ENCODE results near the gene FNDC3A. TPM values are rescaled to one million over a fixed set of nuclear protein-coding genes. Genes with fewer than 3 reads are reported as not detected.
A peak's percentile ranks its signal among the peaks of the same experiment; 100 is the strongest.

Gene FNDC3A
- total RNA-seq, 2 donors from 2014 or later: 53.7 to 62.8 TPM

- Histone ChIP-seq H3K4me3 (no peak overlapping the region), H3K36me3 (replicated peaks in 1 of 2; ENCODE audit: insufficient read depth in 1 of 2, low read depth in 2 of 2) (no peaks in the 10 kb centered on the region), H3K9me3 (no peaks in the 10 kb centered on the region), H3K27ac (peak overlapping the region; percentile 3 to 88 (median 76)), H3K4me1 (peaks cover 54% of the 10 kb centered on the region), H3K27me3 (no peaks in the 10 kb centered on the region)
- intact Hi-C loops (cut with DNase I): no loop called here
- peak; percentile 84 for ATAC-seq
- WGBS, 2 donors: 4 to 6% methylated on average over 2 of the region's 2 CpGs
- TF ChIP-seq POLR2A (IDR thresholded peaks at IDR 0.05) (no peak), CTCF (IDR thresholded peaks at IDR 0.05) (no peak)
- peak in 2 of 4 donors; percentile 29 to 64 for DNase-seq
Observed at GRCh38 chr13:49098198-49098597, 122.5 kb downstream of the FNDC3A start.

- Histone ChIP-seq H3K4me1 (peaks cover 48% of the 10 kb centered on the region), H3K36me3 (replicated peaks in 1 of 2; ENCODE audit: insufficient read depth in 1 of 2, low read depth in 2 of 2) (no peaks in the 10 kb centered on the region), H3K27me3 (no peaks in the 10 kb centered on the region), H3K27ac (peak overlapping the region; percentile 22 to 88 (median 76)), H3K4me3 (no peak overlapping the region), H3K9me3 (no peaks in the 10 kb centered on the region)
- ATAC-seq (peak; percentile 67), DNase-seq (no peak)
- no peak for TF ChIP-seq POLR2A (IDR thresholded peaks at IDR 0.05)
- peak in 5 of 7 experiments; percentile 8 to 43 (median 37) for TF ChIP-seq CTCF (IDR thresholded peaks at IDR 0.05)
- intact Hi-C loops (cut with DNase I): no loop called here
Observed at GRCh38 chr13:49098771-49099512, 123.2 kb downstream of the FNDC3A start.

GRCh38 chr13:49099513-49099877 lies 123.8 kb downstream of the FNDC3A start:
- DNase-seq (no peak), ATAC-seq (no peak)
- WGBS, 2 donors: 20 to 26% methylated on average over 2 of the region's 2 CpGs
- Histone ChIP-seq H3K27ac (peak overlapping the region in 3 of 4 donors; percentile 72 to 88 (median 79)), H3K4me1 (peaks cover 48% of the 10 kb centered on the region), H3K27me3 (no peaks in the 10 kb centered on the region), H3K9me3 (no peaks in the 10 kb centered on the region), H3K4me3 (no peak overlapping the region), H3K36me3 (replicated peaks in 1 of 2; ENCODE audit: insufficient read depth in 1 of 2, low read depth in 2 of 2) (no peaks in the 10 kb centered on the region)
- intact Hi-C loops (cut with DNase I): no loop called here
- no peak for TF ChIP-seq POLR2A (IDR thresholded peaks at IDR 0.05)
- TF ChIP-seq CTCF (IDR thresholded peaks at IDR 0.05): no peak

GRCh38 chr13:49100637-49101570 lies 125.2 kb downstream of the FNDC3A start:
- no peak for ATAC-seq
- intact Hi-C loops (cut with DNase I): no loop called here

More at GRCh38 chr13:49100637-49101570, 125.2 kb downstream of the FNDC3A start:
- Histone ChIP-seq H3K27ac (peak overlapping the region in 2 of 4 donors; percentile 72 to 88), H3K9me3 (no peaks in the 10 kb centered on the region), H3K27me3 (no peaks in the 10 kb centered on the region), H3K36me3 (replicated peaks in 1 of 2; ENCODE audit: insufficient read depth in 1 of 2, low read depth in 2 of 2) (no peaks in the 10 kb centered on the region), H3K4me1 (peaks cover 48% of the 10 kb centered on the region), H3K4me3 (no peak overlapping the region)
- DNase-seq: no peak
- TF ChIP-seq CTCF (IDR thresholded peaks at IDR 0.05): no peak
- no peak for TF ChIP-seq POLR2A (IDR thresholded peaks at IDR 0.05)
- WGBS, 2 donors: 20% methylated on average over 6 of the region's 6 CpGs
